GM20431 (cell line): ENCODE measurements around the gene CNST.
"Not testable (repeated sequence)": the region's sequence is repeated elsewhere in the genome, so short reads cannot be mapped to it uniquely, and the experiment has no call there.

ENCODE experiments used
- in situ Hi-C: fragments of 300-500 bp; cut with MseI, MboI; formaldehyde crosslinking; loops from one replicate; pipeline ENCODE4 v1.15.0; 2020; ENCODE audit warnings: low sequenced_read_pairs; ENCODE audit not compliant: unreplicated experiment

The CNST gene

GRCh38 chr1:246659594-246660140, 93.4 kb downstream of the CNST start:
- in situ Hi-C loops, result no loop called here

GRCh38 chr1:246661451-246661850, 95.2 kb downstream of the CNST start:
- in situ Hi-C loops, result no loop called here

- in situ Hi-C loops, result no loop called here
Measured at GRCh38 chr1:246667773-246668172, 101.5 kb downstream of the CNST start.

- in situ Hi-C loops, result no loop called here
Measured at GRCh38 chr1:246669659-246670058, 103.4 kb downstream of the CNST start.

GRCh38 chr1:246674049-246674448, 107.8 kb downstream of the CNST start:
- in situ Hi-C loops, result no loop called here

GRCh38 chr1:246677842-246678241, 111.6 kb downstream of the CNST start:
- in situ Hi-C loops, result no loop called here

GRCh38 chr1:246678816-246679793, 112.8 kb downstream of the CNST start:
- in situ Hi-C loops, result no loop called here

- in situ Hi-C loops, result no loop called here
Measured at GRCh38 chr1:246679794-246680177, 113.5 kb downstream of the CNST start.

GRCh38 chr1:246680190-246680589, 113.9 kb downstream of the CNST start:
- in situ Hi-C loops, result no loop called here

- in situ Hi-C loops, result no loop called here
Measured at GRCh38 chr1:246680696-246681130, 114.5 kb downstream of the CNST start.

GRCh38 chr1:246681900-246682895, 115.9 kb downstream of the CNST start:
- in situ Hi-C loops, result no loop called here

- in situ Hi-C loops, result no loop called here
Measured at GRCh38 chr1:246683521-246683920, 117.3 kb downstream of the CNST start.

GRCh38 chr1:246687002-246687401, 120.7 kb downstream of the CNST start:
- in situ Hi-C loops, result no loop called here

GRCh38 chr1:246689409-246690008, 123.3 kb downstream of the CNST start:
- in situ Hi-C loops, result no loop called here

GRCh38 chr1:246690100-246690499, 123.8 kb downstream of the CNST start:
- in situ Hi-C loops, result no loop called here

GRCh38 chr1:246691622-246692495, 125.6 kb downstream of the CNST start:
- in situ Hi-C loops, result no loop called here

GRCh38 chr1:246694213-246694895, 128.1 kb downstream of the CNST start:
- in situ Hi-C loops, result not testable (repeated sequence)

- in situ Hi-C loops, result no loop called here
Measured at GRCh38 chr1:246695136-246695535, 128.9 kb downstream of the CNST start.
